ENCODE measurements around the gene CD86. TPM values are rescaled to one million over a fixed set of nuclear protein-coding genes. Genes with fewer than 3 reads are reported as not detected.

Gene CD86
- total and polyA plus RNA-seq, 2 of the 8 experiments (the other 6 are each of a cell fraction or from before 2014, with no cell fraction given), result 0.12 to 0.30 TPM

DNA sequence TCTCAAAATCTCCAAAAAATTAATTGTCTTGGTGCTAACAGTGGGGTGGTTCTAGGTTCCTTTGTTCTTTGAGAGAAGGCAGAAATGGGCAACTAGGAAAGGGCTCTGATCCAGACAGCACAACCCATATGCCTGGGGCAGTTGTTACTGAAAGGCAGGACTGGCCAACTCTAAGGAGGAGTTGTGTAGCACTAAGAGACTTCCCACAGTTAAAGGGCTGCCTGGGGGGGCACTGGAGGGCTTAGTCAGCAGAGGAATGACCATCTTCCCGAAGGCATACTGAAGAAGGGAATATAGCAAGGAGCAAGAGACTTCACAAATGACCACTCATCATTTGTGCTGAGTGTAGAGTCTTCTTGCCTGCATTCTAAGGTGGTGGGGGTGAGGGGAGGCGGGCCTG, 48.9 kb upstream of the CD86 start:
- no peak overlapping the region for H3K4me2 ChIP-seq (ENCODE audit: insufficient read depth in 1 of 2, low read depth in 2 of 2, low read length in 2 of 2)
- H2AK5ac ChIP-seq (ENCODE audit: low read depth, low read length), result no peak overlapping the region
- no peak overlapping the region for H2AFZ ChIP-seq (ENCODE audit: low read length)
- no peak overlapping the region for H2BK20ac ChIP-seq (ENCODE audit: low read length)
- H4K20me1 ChIP-seq (replicated peaks in 1 of 2; ENCODE audit: control insufficient read depth in 1 of 2, insufficient read depth in 2 of 2, low read length in 2 of 2), result no peaks in the 10 kb centered on the region
- no peak overlapping the region for H2BK5ac ChIP-seq (ENCODE audit: low read depth, low read length)
- no peaks in the 10 kb centered on the region for H3K23me2 ChIP-seq (ENCODE audit: low read depth, low read length)
- CTCF ChIA-PET (ENCODE audit: partially characterized antibody), result interaction anchor here (9.6 kb wide), 1 partner anchor 9 kb away, joined by 64 read pairs; no protein-coding TSS in a partner anchor
- DNase-seq (ENCODE audit: low read depth in 1 of 2, low spot score in 2 of 2), result no peak
- H3K36me3 ChIP-seq (ENCODE audit: control insufficient read depth in 2 of 4, insufficient read depth in 4 of 4, low read length in 3 of 4), result no peaks in the 10 kb centered on the region
- no peak overlapping the region for H3K4ac ChIP-seq (replicated peaks; ENCODE audit: insufficient read length, low read depth, low read length)
- H3K14ac ChIP-seq (ENCODE audit: insufficient read length), result no peak overlapping the region
- no peak overlapping the region for H4K91ac ChIP-seq (replicated peaks; ENCODE audit: insufficient read length, low read length)
- no peak overlapping the region for H2BK120ac ChIP-seq (replicated peaks; ENCODE audit: low read depth, low read length)
- H3K27ac ChIP-seq (ENCODE audit: low read depth, low read length), result no peak overlapping the region
- no peak overlapping the region for H4K8ac ChIP-seq (ENCODE audit: extremely low read depth, insufficient read depth, low read length)
- no peak overlapping the region for H3K9ac ChIP-seq (replicated peaks in 1 of 4; ENCODE audit: extremely low read depth in 1 of 4, low read depth in 3 of 4, low read length in 3 of 4)
- no peak overlapping the region for H3K56ac ChIP-seq (replicated peaks; ENCODE audit: insufficient read length, low read depth, low read length)
- no peaks in the 10 kb centered on the region for H3K27me3 ChIP-seq (replicated peaks in 1 of 4; ENCODE audit: control insufficient read depth in 3 of 4, extremely low read depth in 1 of 4, insufficient read depth in 3 of 4, low read length in 3 of 4)
- peaks cover 0 to 7% (median 1%) of the 10 kb centered on the region in 4 experiments; a peak in 2 of 7 replicates for H3K4me1 ChIP-seq (replicated peaks in 1 of 4; ENCODE audit: control insufficient read depth in 3 of 4, insufficient read depth in 4 of 4, low read length in 3 of 4)
- H4K5ac ChIP-seq (ENCODE audit: insufficient read length, low read depth, low read length), result no peak overlapping the region
- no peak overlapping the region for H3K4me3 ChIP-seq (ENCODE audit: extremely low read depth in 1 of 4, insufficient read depth in 2 of 4, low read depth in 3 of 4, low read length in 4 of 4)
- WGBS, 2 experiments (ENCODE audit: extremely low coverage in 1 of 2, insufficient coverage in 1 of 2, insufficient read length in 1 of 2, insufficient replicate concordance in 2 of 2, low coverage in 1 of 2, low lambda C conversion rate in 2 of 2, missing lambda C conversion rate in 1 of 2), result 92% methylated on average over 2 of the region's 2 CpGs; no CpG with 5 or more reads in 1 of the 2 experiments
- no peaks in the 10 kb centered on the region for H3K9me3 ChIP-seq (ENCODE audit: insufficient read depth in 2 of 2, low read depth in 1 of 2, low read length in 1 of 2)
- no peak overlapping the region for H2BK12ac ChIP-seq (ENCODE audit: low read depth, low read length)
- H3K18ac ChIP-seq (ENCODE audit: extremely low read depth, low read length), result no peak overlapping the region
- FAIRE-seq, result no peak
- TF ChIP-seq TEAD4 (IDR thresholded peaks at IDR 0.05; ENCODE audit: low read depth, low read length) (no peak), EP300 (IDR thresholded peaks at IDR 0.05; ENCODE audit: borderline replicate concordance in 1 of 2, low read depth in 2 of 2, low read length in 2 of 2) (no peak), USF2 (IDR thresholded peaks at IDR 0.05; ENCODE audit: low read length) (no peak), GTF2F1 (IDR thresholded peaks at IDR 0.05; ENCODE audit: borderline replicate concordance, low read depth, low read length) (no peak)
- TF ChIP-seq, protein P1, sequence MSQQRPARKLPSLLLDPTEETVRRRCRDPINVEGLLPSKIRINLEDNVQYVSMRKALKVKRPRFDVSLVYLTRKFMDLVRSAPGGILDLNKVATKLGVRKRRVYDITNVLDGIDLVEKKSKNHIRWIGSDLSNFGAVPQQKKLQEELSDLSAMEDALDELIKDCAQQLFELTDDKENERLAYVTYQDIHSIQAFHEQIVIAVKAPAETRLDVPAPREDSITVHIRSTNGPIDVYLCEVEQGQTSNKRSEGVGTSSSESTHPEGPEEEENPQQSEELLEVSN (IDR thresholded peaks at IDR 0.05), result no peak
- TF ChIP-seq, protein P2, sequence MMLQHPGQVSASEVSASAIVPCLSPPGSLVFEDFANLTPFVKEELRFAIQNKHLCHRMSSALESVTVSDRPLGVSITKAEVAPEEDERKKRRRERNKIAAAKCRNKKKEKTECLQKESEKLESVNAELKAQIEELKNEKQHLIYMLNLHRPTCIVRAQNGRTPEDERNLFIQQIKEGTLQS (IDR thresholded peaks at IDR 0.05; ENCODE audit: insufficient read depth, low read depth, low read length), result no peak
- H3K23ac ChIP-seq (ENCODE audit: insufficient read length), result no peak overlapping the region
- H3K79me1 ChIP-seq (ENCODE audit: low read depth, low read length), result 0 out of 2 replicates have a peak, but pooled peaks cover 2% of the 10 kb centered on the region
- no peaks in the 10 kb centered on the region for H3K79me2 ChIP-seq (ENCODE audit: control insufficient read depth in 1 of 2, insufficient read depth in 2 of 2, low read length in 2 of 2)
- H2BK15ac ChIP-seq (ENCODE audit: low read length), result no peak overlapping the region
- POLR2A ChIA-PET (ENCODE audit: partially characterized antibody), result interaction anchor here (1.1 kb wide), 1 partner anchor 15 kb away, joined by 3 read pairs; no protein-coding TSS in a partner anchor
